CD4-positive, alpha-beta T cell treated with Interleukin-6 for 4 hours (primary cell): Measurements from ENCODE around the gene CRTC3.
"Not testable (repeated sequence)": the region's sequence is repeated elsewhere in the genome, so short reads cannot be mapped to it uniquely, and the experiment has no call there.

Source experiments
- DNase-seq: peaks from one replicate; pipeline ENCODE4 v3.0.0-alpha.2; 2020; ENCODE audit warnings: mixed read lengths

CRTC3 gene, protein sequence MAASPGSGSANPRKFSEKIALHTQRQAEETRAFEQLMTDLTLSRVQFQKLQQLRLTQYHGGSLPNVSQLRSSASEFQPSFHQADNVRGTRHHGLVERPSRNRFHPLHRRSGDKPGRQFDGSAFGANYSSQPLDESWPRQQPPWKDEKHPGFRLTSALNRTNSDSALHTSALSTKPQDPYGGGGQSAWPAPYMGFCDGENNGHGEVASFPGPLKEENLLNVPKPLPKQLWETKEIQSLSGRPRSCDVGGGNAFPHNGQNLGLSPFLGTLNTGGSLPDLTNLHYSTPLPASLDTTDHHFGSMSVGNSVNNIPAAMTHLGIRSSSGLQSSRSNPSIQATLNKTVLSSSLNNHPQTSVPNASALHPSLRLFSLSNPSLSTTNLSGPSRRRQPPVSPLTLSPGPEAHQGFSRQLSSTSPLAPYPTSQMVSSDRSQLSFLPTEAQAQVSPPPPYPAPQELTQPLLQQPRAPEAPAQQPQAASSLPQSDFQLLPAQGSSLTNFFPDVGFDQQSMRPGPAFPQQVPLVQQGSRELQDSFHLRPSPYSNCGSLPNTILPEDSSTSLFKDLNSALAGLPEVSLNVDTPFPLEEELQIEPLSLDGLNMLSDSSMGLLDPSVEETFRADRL

DNA sequence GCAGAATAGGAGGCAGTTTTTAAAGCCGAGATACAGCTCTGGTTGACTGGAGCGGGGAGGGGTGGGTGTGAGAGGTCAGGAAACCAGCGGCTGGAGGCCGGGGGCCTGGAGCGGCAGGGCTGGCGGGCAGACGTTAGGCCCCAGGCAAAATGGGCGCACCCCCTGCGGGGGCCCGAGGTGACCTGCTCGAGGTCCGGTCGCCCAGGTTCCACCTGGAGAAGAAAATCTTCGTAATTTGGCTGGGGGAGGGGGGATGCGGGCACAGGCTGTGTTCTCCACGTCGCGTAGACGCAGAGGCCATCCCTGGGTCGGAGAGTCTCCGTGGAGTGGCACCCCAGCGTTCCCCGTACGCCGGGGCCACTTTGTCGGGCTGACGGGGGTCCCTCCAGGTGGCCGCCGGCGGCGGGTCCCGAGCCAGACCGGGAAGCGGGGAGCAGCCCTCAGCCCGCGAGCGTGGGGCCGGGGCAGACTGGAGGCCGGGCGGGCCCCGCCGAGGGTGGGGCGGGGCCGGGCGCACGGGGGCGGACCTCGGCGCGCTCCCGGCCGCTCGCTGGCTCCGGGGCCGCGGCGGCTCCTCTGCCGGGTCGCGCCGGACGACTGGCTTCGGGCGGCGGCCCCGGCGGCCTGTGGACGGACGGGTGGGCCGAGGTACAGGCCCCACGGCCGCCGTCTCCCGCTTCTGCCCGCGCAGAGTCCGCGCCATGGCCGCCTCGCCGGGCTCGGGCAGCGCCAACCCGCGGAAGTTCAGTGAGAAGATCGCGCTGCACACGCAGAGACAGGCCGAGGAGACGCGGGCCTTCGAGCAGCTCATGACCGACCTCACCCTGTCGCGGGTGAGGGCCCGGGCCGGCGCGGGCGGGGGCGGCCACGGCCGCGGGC is at the start of gene CRTC3:
TSS of gene CRTC3 (plus strand) at position 553 of the 879 bp plus-strand sequence. CDS start at position 702, 149 bp downstream.
- peak; percentile 69 for DNase-seq

DNA sequence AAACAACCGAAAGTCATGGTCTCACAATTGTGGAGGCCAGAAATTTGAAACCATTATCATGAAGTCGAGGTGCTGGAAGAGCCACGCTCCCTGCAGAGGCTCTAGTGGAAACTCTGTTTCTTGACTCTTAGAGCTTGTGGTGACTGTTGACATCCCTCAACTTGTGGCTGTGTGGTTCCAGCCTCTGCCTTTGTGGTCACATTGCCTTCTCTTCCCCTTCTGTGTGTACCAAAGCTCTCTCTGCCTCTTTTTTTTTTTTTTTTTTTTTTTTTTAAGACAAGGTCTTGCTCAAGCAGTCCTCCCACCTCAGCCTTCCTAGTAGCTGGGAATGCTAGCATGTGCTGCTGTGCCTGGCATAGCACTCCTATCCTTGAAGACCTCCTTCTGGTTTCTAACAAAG is 48.7 kb upstream of the CRTC3 start:
- DNase-seq, result peak; percentile 16

DNA sequence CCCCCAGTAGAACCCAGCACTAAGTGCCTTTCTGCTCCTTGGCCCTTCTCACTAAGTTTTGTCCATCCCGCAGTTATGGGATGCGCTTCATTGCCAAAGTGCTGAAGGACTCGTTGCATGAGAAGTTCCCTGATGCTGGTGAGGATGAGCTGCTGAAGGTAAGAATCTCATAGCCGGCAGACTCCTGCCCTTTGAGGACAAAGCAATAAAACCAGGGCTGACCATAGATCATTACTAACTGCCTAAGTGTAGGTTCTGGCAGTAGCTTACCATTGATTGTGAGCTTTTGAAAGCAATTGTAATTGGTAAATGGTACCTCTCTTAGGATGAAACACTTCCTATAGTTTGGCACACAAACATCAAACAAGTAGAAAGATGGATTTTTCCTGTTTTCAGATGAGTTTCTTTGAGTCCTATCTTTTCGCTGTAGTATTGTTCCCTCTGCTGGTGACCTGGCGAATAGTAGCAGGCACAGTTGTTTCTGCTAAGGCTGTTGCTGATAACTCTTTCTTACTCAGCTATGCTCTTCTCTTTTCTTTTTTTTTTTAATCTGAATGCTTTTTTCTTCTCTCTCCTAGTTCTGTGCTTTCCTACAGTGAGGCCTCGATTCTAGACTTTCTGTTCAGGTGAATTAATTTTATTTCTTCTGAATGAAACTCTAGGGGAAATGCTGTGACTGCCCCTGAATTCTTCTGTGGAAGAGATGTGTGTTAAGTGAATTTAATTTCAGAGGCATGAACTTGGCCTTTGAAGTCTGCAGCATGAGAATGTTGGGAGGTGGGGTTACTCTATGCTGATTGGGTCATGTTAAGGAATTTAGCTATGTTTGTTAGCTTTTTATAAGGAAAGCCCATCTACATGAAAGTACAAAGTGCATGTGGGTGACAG is 47.4 kb upstream of the CRTC3 start:
- peak; percentile 46 for DNase-seq

DNA sequence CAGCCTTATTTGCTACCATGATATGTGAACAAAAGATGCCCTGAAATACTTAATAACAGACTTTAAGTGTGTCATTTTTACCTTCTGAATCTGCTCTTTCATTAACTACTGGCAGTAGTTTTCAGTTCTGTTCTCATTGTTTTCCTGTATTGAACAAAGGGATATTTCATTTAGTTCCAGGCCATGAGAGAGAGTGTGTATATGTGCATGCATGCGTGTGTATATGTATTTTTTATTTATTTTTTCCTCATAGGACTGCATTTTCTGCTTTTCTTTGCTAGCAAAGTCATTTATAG is 46.8 kb upstream of the CRTC3 start:
- DNase-seq, result no peak

DNA sequence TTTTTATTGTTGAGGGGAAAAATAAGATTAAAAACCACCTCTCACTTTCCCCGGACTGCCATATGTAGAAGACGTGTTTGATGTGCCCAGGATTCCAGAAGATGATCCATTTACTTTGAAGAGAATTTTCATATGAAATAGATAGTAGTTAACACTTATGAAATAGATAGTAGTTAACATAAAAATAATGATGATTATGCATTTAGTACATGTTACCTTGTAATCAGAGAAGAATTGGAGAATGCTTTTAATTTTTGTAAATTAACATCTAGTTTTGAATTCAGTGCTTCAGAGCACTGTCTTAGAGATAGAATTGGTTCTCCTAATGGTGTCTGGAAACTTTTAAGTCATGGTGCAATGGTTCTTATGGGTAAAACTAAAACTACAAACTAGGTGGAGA is 46.1 kb upstream of the CRTC3 start:
- no peak for DNase-seq

DNA sequence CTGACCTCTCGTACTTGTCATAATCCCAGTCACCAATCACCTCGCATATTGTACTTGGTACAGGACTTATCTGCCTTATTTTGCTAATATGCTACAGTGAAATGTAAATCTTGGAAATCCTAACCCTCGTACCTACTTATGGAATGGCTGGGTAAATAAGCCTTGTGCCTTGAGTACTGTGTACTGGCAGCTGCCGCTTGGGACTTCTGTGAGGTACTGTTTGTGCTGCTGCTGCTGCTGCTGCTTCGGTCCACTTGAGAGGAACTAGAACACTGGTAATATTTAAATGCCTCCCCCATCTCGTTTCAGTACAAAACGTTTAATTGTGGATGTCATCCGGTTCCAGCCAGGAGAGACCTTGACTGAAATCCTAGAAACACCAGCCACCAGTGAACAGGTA is 42.5 kb upstream of the CRTC3 start:
- no peak for DNase-seq

DNA sequence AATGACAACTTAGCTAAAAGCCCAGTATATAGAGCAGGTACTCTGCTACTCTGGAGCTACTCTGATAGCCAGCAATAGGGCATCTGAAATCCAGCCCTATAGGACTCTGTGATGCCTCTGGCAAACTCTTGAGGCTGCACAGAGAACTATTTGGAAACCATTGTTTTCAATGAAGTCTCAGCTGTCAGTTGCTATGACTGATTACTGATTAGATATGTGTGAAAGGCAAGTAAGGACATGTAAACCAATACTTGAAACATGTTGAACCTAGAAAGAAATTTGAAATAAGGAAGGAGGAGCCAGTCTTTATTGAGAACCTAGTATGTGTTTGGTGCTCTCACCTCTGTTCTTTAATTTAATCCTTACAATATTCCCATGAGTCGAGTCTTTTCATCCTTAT is 40.2 kb upstream of the CRTC3 start:
- no peak for DNase-seq

DNA sequence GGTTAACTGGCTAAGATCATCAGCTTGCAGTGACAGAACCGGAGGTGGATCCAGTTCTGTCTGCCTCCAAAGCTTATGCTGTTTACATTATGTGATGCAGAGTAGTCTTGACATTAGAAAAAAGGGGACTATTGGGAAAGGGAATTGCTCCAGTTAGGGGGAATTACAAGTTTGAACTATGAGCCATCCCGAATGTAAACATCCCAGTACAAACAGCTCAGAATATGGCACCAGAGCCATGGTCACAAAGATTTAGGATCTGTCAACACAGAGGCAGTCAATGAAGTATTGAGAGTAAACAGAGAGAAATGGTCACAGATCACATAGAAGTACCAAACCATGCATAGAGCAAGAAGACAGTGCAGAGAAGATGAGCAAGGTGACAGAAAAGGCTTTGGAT is 39.8 kb upstream of the CRTC3 start:
- DNase-seq, result no peak

DNA sequence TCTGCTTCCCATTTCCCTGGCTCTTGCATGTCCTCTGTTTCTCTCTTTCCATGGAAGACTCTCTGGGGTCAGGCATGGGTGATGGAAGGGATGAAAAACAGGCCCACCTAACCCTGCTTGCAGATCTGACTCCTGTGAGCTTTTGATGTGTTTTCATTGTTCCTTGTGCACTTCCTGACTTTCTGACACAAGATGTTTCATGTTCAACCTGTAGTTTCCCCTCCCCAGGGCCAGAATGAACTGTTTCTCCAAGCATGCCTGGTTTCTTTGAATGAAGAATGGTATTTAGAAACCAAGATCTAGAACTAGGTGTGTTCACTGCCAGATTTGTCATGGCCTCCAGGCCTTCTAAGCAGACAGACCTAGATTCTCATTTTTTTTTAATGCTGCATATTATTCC is 36.1 kb upstream of the CRTC3 start:
- DNase-seq, result peak; percentile 23

DNA sequence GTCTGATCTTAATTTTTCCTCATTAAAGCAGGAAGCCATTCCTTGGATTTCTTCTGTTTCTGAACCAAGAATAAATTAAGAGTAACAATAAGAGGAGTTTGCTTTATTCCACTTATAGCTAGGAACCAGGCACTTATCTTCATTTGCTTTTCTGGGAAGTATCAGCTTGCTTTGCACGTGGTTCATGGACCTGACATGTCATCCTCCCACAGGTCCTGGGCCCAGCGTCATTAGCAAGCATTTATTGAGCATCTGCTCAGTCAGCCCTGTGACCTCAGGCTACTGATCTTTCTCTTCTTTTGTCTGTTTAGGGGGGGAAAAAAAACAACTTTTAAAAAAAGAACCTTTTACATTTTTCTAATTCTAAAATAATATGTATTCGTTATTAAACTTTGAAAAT is 34.7 kb upstream of the CRTC3 start:
- DNase-seq, result no peak

DNA sequence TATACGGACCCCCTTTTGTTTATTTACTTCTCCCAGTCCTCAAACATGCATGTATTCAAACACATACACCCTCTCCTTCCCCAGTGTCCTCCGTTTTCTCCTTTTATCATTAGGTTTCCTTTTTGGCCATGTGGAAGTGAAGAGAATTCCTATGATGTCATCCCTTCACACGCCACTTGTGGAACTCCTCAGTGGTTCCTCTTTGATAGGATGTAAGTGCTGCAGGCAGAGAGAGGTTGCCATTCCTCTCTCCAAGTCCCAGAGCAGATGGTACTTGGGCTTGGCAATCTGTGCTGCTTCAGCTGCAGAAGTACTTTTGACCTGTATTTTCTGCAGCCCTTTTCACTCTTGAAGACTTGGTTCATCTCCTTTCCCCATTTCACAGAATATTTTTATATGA is 32.9 kb upstream of the CRTC3 start:
- DNase-seq, result no peak

DNA sequence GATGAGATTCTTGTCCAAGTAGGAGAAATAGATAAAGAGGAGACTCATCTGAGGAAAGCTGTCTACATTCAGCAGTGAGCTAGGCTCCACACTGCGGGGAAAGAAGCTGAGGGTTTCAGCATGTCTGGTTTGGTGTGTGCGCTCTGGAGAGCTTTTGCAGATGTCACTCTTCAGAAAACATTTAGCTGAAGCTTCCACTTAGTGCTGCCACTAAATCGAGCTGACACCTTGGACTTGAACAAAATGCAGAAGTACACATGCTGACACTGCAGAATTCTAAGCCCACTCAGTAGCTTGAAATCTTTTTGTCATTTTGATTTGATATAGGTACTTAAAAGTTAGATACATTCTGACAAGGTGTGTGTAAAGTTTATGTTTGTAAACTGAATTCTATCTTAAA is 32.3 kb upstream of the CRTC3 start:
- no peak for DNase-seq

DNA sequence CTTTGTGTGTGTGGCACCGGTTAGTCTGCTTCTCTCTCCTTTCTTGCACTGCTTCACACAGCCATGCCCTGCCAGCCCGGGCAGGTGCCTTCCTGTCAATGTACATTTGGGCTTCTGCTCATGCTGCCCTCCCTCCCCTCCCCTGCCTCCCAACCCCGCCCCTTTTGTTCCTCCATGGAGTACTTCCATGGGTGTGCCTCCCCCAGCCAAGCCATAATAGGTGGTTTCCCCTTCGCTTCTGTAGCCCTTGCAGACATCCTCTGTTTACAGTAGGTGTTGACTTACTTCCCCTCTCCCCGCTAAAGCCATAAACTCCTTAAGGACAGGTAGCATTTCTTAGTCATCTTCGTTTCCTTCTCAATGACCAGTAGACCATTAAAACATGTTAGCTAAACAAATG is 31.8 kb upstream of the CRTC3 start:
- no peak for DNase-seq

DNA sequence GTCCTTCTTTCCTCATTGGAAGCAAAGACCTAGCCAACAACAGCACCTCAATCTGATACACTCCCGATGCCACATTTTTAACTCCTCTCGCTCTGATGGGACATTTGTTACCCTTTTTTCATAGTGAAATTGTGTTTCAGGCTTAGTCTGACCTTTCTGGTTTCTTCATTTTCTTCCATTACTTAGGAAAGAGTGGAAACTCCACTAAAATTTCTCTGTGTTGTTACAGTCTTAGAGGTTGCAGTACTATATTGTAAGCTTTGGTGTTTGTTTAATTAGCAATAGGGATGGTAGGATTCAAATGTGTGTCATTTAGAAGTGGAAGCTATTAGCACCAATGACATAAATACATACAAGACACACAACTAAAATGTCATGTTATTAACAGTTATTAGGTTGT is 29.6 kb upstream of the CRTC3 start:
- no peak for DNase-seq

DNA sequence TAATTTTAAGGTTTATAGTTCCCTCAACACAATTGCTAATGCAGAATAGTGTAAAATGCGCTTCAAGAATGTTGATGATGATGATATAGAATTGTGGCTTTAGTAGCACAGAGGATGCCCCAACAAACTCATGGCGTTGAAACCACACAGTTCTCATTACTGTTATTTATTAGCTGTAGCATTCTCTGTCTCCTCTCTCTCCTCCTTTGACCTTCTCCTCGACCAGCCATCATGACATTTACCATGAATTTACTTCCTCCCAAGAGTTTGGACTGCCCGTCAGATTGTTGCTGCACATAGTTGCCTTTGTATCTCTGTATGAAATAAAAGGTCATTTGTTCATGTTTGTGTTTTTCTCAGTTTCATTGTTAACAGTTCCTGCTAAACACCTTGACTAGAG is 27.8 kb upstream of the CRTC3 start:
- no peak for DNase-seq

DNA sequence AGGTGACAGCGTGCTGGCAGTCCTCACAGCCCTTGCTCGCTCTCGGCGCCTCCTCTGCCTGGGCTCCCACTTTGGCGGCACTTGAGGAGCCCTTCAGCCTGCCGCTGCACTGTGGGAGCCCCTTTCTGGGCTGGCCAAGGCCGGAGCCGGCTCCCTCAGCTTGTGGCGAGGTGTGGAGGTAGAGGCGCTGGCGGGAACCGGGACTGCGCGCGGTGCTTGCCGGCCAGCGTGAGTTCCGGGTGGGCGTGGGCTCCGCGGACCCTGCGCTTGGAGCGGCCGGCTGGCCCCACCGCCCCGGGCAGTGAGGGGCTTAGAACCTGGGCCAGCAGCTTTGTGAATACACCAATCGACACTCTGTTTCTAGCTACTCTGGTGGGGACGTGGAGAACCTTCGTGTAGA is 18.9 kb upstream of the CRTC3 start:
- DNase-seq, result not testable (repeated sequence)

DNA sequence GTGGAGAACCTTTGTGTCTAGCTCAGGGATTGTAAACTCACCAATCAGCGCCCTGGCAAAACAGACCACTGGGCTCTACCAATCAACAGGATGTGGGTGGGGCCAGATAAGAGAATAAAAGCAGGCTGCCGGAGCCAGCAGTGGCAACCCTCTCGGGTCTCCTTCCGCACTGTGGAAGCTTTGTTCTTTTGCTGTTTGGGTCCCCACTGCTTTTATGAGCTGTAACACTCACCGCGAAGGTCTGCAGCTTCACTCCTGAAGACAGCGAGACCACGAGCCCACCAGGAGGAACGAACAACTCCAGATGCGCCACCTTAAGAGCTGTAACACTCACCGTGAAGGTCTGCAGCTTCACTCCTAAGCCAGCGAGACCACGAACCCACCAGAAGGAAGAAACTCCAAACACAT is 18.5 kb upstream of the CRTC3 start:
- DNase-seq, result not testable (repeated sequence)

DNA sequence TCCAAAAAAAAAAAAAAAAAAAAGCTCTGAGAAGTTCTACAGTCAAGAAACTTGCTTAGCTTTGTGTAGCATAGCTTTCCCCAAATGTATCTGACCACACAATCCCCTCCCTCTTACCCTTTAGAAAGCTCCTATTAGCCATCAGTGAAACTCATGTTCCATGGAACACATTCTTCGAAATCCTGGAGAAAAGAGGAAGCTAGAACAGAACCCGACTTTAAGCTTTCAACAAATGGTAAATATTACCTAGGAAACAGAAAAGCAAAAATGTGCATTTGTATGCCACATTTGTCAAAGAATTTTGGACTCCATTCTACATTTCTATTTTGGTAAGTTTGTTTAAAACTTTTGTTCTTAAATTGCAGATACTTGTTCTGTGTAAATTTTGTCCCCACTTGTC is 17.4 kb upstream of the CRTC3 start:
- DNase-seq, result no peak

DNA sequence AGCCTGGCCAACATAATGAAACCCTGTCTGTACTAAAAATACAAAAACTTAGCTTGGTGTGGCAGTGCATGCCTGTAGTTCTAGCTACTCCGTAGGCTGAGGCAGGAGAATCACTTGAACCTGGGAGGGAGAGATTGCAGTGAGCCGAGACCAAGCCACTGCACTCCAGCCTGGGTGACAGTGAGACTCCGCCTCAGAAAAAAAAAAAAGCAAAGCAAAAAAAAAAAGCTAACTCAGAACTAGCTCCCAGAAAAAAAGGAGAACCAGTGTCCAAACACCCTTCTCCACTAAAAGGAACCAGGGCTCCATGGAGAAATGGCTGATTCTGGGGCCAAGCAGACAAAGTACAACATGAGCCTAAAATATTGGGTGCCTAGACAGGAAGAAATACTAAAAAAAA is 16.7 kb upstream of the CRTC3 start:
- DNase-seq, result no peak

DNA sequence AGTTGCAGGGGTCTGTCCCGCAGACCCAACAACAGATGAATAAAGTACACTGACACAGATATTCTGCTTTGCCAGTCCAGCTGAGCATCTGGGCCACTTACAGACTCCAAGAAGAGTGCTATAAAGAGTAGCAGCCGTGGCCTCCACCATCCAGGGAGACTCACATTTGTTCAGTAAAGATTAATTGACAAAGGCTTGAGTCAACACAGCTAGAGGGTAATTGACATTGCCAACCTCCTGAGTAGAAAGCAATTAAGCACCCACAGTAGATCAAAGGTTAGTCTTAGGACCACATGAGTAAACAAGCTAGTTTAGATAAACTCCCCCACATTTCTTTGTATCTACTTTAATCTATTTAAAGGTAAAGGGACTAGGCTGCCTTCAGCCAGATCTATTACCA is 16.3 kb upstream of the CRTC3 start:
- no peak for DNase-seq

DNA sequence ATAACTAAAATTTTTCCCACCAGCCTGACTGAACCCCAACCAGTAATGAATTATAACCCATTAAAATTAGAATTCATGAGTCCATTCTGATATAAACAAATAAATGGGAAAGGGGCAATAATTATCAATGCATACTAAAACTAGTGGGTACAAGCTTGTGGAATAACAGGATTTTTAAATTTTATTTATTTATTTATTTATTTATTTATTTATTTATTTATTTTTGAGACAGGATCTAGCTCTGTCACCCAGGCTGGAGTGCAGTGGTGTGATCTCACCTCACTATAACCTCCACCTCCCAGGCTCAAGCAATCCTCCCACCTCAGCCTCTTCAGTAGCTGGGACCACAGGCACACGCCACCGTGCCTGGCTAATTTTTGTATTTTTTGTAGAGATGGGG is 15.8 kb upstream of the CRTC3 start:
- not testable (repeated sequence) for DNase-seq

DNA sequence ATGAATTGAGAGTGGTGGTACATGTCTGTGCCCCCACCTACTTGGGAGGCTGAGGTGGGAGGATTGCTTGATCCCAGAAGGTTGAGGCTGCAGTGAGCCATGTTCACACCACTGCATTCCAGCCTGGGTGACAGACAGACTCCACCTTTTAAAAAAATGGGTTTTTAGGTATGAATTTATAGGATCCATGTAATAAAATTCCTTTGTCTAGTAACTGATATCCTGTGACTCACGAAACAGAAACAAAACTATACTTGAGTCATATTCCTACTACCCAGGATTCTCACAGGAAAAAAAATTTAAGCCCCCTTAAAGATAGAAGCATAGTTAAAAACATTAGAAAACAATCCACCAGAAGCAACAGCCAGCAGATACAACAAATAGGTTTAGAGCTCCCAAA is 10.0 kb upstream of the CRTC3 start:
- no peak for DNase-seq

DNA sequence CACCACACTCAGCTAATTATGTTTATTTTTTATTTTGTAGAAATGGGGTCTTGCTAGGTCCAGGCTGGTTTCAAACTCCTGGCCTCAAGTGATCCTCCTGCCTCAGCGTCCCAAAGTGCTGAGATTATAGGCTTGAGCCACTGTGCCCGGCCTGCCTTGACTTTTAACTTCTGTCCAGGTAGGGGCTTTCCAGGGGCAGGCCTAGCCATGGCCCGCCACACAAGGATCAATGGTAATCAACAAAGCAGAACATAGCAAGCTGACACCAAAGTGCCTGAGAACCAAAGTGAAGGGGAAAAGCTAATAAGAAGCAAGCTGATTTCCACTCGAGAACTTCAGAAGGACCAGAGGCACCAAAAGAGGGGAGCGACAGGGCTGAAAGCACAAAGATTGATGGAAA is 9.4 kb upstream of the CRTC3 start:
- no peak for DNase-seq
